Adrenal gland (tissue), 12 donors: ENCODE data around the gene CFAP58. TPM values are rescaled to one million over a fixed set of nuclear protein-coding genes. Genes with fewer than 3 reads are reported as not detected.

Experiments used
- DNase-seq, 7 donors: peaks; one replicate each; pipeline ENCODE4 v3.0.0-alpha.2; 2019 to 2020
- H3K27ac ChIP-seq, 5 donors: fragments of 200-600 bp; sonication (generic) in 4 of 5; 1 replicate in 3 of 5; 2 replicates in 2 of 5; pipeline versions ENCODE4 v1.5.1 to v1.8.0; 2016 to 2020; ENCODE audit warnings: mild to moderate bottlenecking in 1 of 5
- H3K27me3 ChIP-seq: fragments of 200-600 bp; 2 replicates; pipeline ENCODE4 v1.8.0; 2021
- H3K36me3 ChIP-seq, 2 donors: fragments of 200-600 bp; replicated peaks in 1 of 2; 1 replicate in 1 of 2; 2 replicates in 1 of 2; pipeline versions ENCODE4 v1.5.1 to v1.8.0; 2018 to 2022
- H3K4me1 ChIP-seq, 2 donors: fragments of 200-600 bp; replicated peaks in 1 of 2; 1 replicate in 1 of 2; 2 replicates in 1 of 2; pipeline versions ENCODE4 v1.5.1 to v1.8.0; 2018 to 2021
- H3K4me3 ChIP-seq, 4 donors: fragments of 200-600 bp; sonication (generic) in 3 of 4; one replicate each; pipeline ENCODE4 v1.5.1; 2016 to 2018
- H3K9me3 ChIP-seq, 3 donors: fragments of 200-600 bp; sonication (generic) in 1 of 3; replicated peaks in 1 of 3; 1 replicate in 2 of 3; 2 replicates in 1 of 3; pipeline versions ENCODE4 v1.5.1 to v1.8.0; 2016 to 2021
- CTCF ChIP-seq, 6 experiments: fragments of 450-650 bp in 4 of 6; fragments of 200-600 bp in 2 of 6; sonication (generic) in 1 of 6; IDR thresholded peaks; 1 replicate in 5 of 6; 2 replicates in 1 of 6; pipeline versions ENCODE4 v1.5.1 to v1.8.0; 2016 to 2021; ENCODE audit warnings: antibody characterized with exemption in 6 of 6, mild to moderate bottlenecking in 2 of 6, moderate library complexity in 1 of 6
- POLR2A ChIP-seq, 2 donors: fragments of 450-650 bp; IDR thresholded peaks; one replicate each; pipeline ENCODE4 v1.6.1; 2017; ENCODE audit warnings: antibody characterized with exemption in 2 of 2, mild to moderate bottlenecking in 2 of 2, moderate library complexity in 1 of 2
- WGBS, 4 donors: extraction: QIAGEN DNeasy Blood & Tissue Kit in 2 of 4; methylation state at CpG; one replicate each; pipeline versions ENCODE4 v1.1.5 to v1.1.7; 2013 to 2017; 5-methylcytosine and 5-hydroxymethylcytosine counted together
- intact Hi-C, 2 donors: fragments of 100-400 bp; cut with DNase I; formaldehyde crosslinking; loops; one replicate each; pipeline versions ENCODE4 v1.14.1 to v1.15.0; 2022 to 2023
- polyA plus RNA-seq, 3 donors: library from polyadenylated mRNA; stranded (reverse); fragments of 200-250 nt in 2 of 3; fragments of 350-450 nt in 1 of 3; fragmentation: Illumina TruSeq in 1 of 3; extraction: RNeasy Lipid Tissue Mini Kit (QIAGEN cat#74804) in 1 of 3; gene quantifications; one replicate each; pipeline ENCODE4 v1.2.3, GENCODE V29; 2013 to 2014
- total RNA-seq, 9 donors: library from RNA; depleted of rRNA in 4 of 9; stranded (reverse); fragments of >200 nt in 4 of 9; fragments of 120-200 nt in 1 of 9; fragmentation: NEBNext Ultra II Directional in 1 of 9; extraction: Animal tissue kit (Norgen Biotek cat#: 25700) in 1 of 9; gene quantifications; one replicate each; pipeline versions ENCODE4 v1.1.0 to v1.2.4, GENCODE V29; 2013 to 2023
- donor health status: healthy with polysubstance abuse.
- donor health status: Bipolar disorder and iron deficiency.
- donor health status: DM: yes; HTN: yes; CAD: no.
- donor health status: DM: no; HTN: no; CAD: no.
- donor health status: DM: no; HTN: no; CAD: no.
- donor health status: DM: yes; HTN: yes; CAD: no.

CFAP58 gene
- total and polyA plus RNA-seq, 12 donors = 0.11 to 2.9 (median 0.85) TPM

GRCh38 chr10:104307576-104308438 is 45.8 kb upstream of the CFAP58 start:
- H3K4me3 ChIP-seq = no peak overlapping the region
- H3K27ac ChIP-seq = no peak overlapping the region
- intact Hi-C loops = loop anchor here in 1 of 2 donors (5.0 kb wide), 1 partner anchor 44 kb away; the partner anchor contains the start of gene CFAP58
- peaks cover 0 to 18% of the 10 kb centered on the region in 2 donors for H3K36me3 ChIP-seq
- no peaks in the 10 kb centered on the region for H3K9me3 ChIP-seq
- H3K4me1 ChIP-seq = peaks cover 6 to 21% of the 10 kb centered on the region in 2 donors
- H3K27me3 ChIP-seq = no peaks in the 10 kb centered on the region
- 56 to 68% (median 60%) methylated on average over 10 of the region's 10 CpGs for WGBS, 4 donors
- TF ChIP-seq POLR2A (IDR thresholded peaks at IDR 0.05) = no peak
- TF ChIP-seq CTCF (IDR thresholded peaks at IDR 0.05) = no peak
- DNase-seq = peak in 1 of 7 donors; percentile 44

GRCh38 chr10:104308439-104308903 is 45.2 kb upstream of the CFAP58 start:
- TF ChIP-seq POLR2A (IDR thresholded peaks at IDR 0.05) (no peak), CTCF (IDR thresholded peaks at IDR 0.05) (no peak)
- no peak overlapping the region for H3K4me3 ChIP-seq
- WGBS, 4 donors = 74 to 83% (median 82%) methylated on average over 4 of the region's 4 CpGs
- H3K9me3 ChIP-seq = no peaks in the 10 kb centered on the region
- H3K27ac ChIP-seq = no peak overlapping the region
- no peak for DNase-seq
- H3K4me1 ChIP-seq = peaks cover 6 to 21% of the 10 kb centered on the region in 2 donors
- intact Hi-C loops = loop anchor here in 1 of 2 donors (5.0 kb wide), 1 partner anchor 44 kb away; the partner anchor contains the start of gene CFAP58
- H3K27me3 ChIP-seq = no peaks in the 10 kb centered on the region
- peaks cover 0 to 25% of the 10 kb centered on the region in 2 donors for H3K36me3 ChIP-seq

- TF ChIP-seq POLR2A (IDR thresholded peaks at IDR 0.05) (peak in 1 of 2 donors; percentile 42), CTCF (IDR thresholded peaks at IDR 0.05) (no peak)
- Histone ChIP-seq H3K27me3 (no peaks in the 10 kb centered on the region), H3K9me3 (no peaks in the 10 kb centered on the region), H3K36me3 (peaks cover 0 to 43% of the 10 kb centered on the region in 2 donors), H3K27ac (peak overlapping the region in 4 of 5 donors; percentile 7 to 89 (median 54)), H3K4me3 (no peak overlapping the region), H3K4me1 (peaks cover 6 to 15% of the 10 kb centered on the region in 2 donors)
- intact Hi-C loops = loop anchor here (5.0 kb wide), 2 partner anchors 37 to 42 kb away; partner anchors contain the start of gene CFAP58 (in 1 of the 2)
- 53 to 63% (median 57%) methylated on average over 9 to 15 of the region's 15 CpGs for WGBS, 4 donors
- peak; percentile 74 to 92 (median 86) for DNase-seq
Measured at GRCh38 chr10:104309980-104310978, 43.4 kb upstream of the CFAP58 start.
